ENCODE results near the gene WDR11. TPM values are rescaled to one million over a fixed set of nuclear protein-coding genes. Genes with fewer than 3 reads are reported as not detected.

WDR11 gene
- total and polyA plus RNA-seq, 12 donors, result 32.6 to 73.7 (median 45.6) TPM

GRCh38 chr10:120953897-120954296 is 102.7 kb downstream of the WDR11 start:
- Histone ChIP-seq H3K27me3 (no peaks in the 10 kb centered on the region), H3K36me3 (replicated peaks in 1 of 2) (no peaks in the 10 kb centered on the region), H3K27ac (no peak overlapping the region), H3K4me1 (replicated peaks in 1 of 2) (peaks cover 0 to 8% of the 10 kb centered on the region in 2 donors), H3K4me3 (no peak overlapping the region), H3K9me3 (replicated peaks in 1 of 3) (no peaks in the 10 kb centered on the region)
- 73 to 89% (median 87%) methylated on average over 1 of the region's 1 CpG for WGBS, 4 donors
- TF ChIP-seq CTCF (IDR thresholded peaks at IDR 0.05) (no peak), POLR2A (IDR thresholded peaks at IDR 0.05) (no peak)
- intact Hi-C loops (cut with DNase I), result no loop called here
- DNase-seq, result no peak

Measured in adrenal gland (tissue), 12 donors.